HFF-Myc (cell line): Measurements from ENCODE around the gene CABCOCO1.
A peak's percentile ranks its signal among the peaks of the same experiment; 100 is the strongest.

ENCODE experiments used
- DNase-seq: peaks from one replicate; pipeline ENCODE4 v3.0.0-alpha.2; 2011; ENCODE audit warnings: low read depth; ENCODE audit errors: extremely low read depth
- H3K4me3 ChIP-seq: replicated peaks from 2 replicates; pipeline ENCODE4 v1.5.1; 2011; ENCODE audit warnings: low read depth, mild to moderate bottlenecking, control low read depth, low read length
- TF ChIP-seq, protein P1 (sequence below): IDR thresholded peaks from 2 replicates; pipeline ENCODE4 v1.5.1; 2012; ENCODE audit warnings: mild to moderate bottlenecking, low read depth, low read length, control low read depth; ENCODE audit errors: missing control alignments

CABCOCO1 gene

DNA sequence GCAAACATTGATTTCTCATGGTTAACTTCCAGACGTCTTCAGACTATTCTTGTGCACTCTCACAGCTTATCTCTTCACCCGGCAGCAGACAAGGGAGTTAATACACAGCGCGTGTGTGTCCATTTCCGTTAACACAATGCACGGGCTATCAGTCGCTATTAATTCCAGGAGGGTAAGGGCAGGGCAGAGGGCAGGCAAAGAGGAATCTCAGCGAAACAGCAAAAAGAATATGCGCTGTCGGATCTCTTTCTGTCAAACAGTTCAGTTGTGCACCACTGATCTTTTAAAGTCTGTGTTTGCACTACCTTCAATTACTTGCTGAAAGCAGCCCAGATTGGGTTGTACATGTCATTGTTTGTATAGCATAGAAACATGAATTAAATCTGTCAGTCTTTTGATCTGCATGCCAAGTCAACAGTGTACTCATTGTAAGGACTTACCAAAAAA, 41.1 kb upstream of the CABCOCO1 start:
- DNase-seq: no peak
- TF ChIP-seq, protein P1, sequence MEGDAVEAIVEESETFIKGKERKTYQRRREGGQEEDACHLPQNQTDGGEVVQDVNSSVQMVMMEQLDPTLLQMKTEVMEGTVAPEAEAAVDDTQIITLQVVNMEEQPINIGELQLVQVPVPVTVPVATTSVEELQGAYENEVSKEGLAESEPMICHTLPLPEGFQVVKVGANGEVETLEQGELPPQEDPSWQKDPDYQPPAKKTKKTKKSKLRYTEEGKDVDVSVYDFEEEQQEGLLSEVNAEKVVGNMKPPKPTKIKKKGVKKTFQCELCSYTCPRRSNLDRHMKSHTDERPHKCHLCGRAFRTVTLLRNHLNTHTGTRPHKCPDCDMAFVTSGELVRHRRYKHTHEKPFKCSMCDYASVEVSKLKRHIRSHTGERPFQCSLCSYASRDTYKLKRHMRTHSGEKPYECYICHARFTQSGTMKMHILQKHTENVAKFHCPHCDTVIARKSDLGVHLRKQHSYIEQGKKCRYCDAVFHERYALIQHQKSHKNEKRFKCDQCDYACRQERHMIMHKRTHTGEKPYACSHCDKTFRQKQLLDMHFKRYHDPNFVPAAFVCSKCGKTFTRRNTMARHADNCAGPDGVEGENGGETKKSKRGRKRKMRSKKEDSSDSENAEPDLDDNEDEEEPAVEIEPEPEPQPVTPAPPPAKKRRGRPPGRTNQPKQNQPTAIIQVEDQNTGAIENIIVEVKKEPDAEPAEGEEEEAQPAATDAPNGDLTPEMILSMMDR: no peak
- no peak overlapping the region for H3K4me3 ChIP-seq

DNA sequence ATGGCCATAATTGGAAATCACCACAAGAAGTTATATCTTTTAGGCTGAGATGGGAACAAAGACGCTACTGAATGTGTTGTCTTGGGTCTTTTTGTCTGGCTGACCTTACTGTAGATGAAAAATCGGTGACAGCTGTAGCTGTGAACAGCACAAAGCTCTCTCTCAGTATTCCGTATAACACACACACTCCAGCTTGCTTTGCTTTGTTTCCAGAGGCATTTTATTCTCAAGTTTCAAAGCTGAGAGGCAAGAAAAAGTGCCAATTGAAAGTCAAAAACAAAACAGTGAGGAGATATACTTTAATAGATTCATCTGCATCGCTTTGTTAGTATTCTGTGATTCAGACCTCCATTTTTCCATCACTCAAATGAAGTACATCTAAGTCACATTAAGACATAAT, 39.6 kb upstream of the CABCOCO1 start:
- no peak overlapping the region for H3K4me3 ChIP-seq
- DNase-seq: no peak
- TF ChIP-seq, protein P1: no peak

DNA sequence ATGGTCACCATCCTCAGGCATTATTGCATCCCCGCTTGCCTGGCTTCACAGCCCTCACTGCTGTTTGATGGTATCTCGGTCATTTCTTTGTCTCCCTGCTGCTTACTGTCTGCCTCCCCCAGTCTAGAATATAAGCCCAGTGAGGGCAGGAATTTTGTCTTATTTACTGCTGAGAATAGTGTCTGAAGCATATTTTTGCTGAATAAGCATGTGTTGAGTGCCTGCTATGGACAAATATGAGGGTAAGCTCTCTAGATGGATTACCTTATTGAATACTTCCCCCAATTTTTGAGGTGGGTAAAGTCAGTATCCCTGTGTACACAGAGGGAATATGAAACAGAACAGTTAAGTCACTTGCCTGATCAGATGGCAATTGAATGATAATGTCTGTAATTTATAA, 36.5 kb upstream of the CABCOCO1 start:
- no peak overlapping the region for H3K4me3 ChIP-seq
- DNase-seq: no peak
- TF ChIP-seq, protein P1: no peak

DNA sequence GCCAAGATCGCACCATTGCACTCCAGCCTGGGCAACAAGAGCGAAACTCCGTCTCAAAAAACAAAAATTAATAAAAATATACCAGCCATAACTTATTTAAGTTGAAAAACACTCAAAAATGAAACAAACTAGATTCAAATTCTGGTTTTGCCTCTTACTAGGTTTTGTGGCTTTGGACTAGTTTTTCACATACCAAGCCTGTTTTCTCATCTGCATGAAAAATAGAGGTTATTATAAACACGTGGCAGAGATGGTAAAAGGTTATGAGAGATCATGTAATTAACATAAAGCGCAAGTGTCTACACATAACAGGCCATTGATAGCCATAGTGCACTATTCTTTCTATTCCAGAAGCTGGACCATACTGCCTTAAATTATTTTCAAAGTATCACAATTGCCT, 35.5 kb upstream of the CABCOCO1 start:
- H3K4me3 ChIP-seq: no peak overlapping the region
- no peak for DNase-seq
- TF ChIP-seq, protein P1: no peak

DNA sequence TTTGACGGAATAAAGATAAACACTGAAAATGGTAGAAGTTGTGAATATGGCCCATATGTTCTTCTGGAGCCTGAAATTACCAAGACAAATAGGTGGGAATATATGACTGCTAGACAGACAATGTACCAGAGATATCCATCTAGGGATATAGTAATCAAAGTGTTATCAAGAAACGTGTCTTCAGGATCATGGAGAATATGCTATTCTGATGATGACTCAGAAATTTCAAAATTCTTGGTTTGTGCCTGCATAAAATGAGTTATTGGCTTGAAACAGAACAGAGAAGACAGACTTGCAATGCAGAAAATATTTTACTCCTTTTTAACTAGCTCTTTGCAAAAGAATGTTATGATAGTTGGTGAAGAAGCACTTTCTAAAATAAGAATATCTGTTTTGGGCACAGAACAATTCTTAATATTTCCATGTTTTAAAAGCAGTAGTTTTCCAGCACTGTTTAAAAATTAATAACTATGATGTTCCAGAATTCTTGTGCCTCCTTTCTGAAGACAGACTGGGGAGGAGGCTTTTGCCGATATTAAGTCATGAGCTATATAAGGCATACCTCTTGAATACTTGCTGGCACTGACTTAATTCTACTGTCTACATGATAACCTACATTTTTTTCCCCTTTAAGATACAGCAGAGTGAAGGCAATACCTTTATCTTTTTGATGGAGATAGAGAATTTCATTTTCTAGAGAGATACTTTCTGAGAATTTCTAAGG, 34.4 kb upstream of the CABCOCO1 start:
- no peak overlapping the region for H3K4me3 ChIP-seq
- DNase-seq: no peak
- TF ChIP-seq, protein P1: no peak

DNA sequence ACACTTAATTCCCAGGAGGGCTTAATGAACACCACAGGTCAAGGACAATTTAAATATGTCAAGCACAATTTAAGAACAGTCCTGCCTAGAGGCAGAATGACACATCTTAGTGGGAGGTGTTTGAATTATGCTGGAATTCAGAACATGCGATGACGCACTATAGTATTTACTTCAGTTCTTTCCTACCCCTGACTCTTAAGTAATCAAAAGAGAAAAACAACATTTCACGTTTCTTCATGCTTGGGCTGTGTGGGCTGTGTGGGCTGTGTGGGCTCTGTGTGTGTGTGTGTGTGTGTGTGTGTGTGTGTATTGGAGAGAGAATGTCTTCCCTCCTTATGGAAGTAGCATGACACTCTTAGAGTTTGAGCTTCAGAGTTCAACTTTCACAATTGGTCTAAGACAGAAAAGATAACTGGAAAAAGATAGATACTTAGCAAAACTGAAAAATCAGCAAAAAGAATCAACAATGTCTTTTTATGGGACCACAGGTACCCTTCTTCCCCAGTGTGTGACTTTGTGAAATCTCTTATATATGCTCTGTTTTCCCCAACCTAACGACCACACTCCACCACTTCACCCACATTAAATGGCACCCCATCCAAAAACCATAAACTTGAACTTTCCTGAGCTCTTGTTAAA, 33.7 kb upstream of the CABCOCO1 start:
- DNase-seq: peak; percentile 78
- no peak overlapping the region for H3K4me3 ChIP-seq
- TF ChIP-seq, protein P1: no peak
